Middle frontal gyrus (tissue), 1 donor: ENCODE data around the gene SPEM1.

Experiments used
- DNase-seq: peaks from one replicate; pipeline ENCODE4 v3.0.0-alpha.2; 2015; ENCODE audit warnings: low spot score; ENCODE audit errors: extremely low spot score

Gene SPEM1

DNA sequence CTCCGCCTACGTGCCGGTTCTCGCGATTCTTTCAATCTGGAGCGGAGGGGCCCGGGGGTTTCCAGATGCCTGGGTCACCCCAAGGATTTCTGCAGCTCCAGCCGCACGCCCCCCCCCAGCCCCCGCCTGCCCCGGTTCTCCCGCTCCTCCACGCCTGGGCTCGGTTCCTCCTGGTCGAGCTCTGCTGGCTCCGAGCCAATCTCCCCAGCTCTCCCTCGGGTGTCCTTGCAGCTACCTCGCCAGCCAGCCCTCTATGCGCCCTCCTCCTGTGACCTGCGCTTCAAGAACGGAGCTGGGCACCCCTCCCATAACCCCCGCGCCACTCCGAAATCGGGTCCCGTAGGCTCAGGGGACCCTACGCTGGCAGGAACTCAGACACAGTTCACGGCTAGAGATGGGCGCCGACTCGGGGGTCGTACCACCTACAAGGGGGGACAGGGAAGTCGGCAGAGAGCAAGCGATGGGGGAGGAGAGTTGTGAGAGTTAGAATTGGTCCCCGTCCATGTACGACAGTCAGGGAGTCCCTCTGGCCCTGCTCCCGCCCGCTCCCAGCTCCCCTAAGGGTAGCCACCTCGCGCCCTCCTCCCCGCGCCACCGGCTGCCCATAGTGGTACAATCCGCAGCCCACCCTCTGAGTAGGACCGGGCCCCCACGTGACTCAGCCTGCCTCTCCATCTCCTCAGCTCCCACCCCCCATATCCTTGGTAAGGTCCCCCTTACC, 20.1 kb downstream of the SPEM1 start:
- no peak for DNase-seq

DNA sequence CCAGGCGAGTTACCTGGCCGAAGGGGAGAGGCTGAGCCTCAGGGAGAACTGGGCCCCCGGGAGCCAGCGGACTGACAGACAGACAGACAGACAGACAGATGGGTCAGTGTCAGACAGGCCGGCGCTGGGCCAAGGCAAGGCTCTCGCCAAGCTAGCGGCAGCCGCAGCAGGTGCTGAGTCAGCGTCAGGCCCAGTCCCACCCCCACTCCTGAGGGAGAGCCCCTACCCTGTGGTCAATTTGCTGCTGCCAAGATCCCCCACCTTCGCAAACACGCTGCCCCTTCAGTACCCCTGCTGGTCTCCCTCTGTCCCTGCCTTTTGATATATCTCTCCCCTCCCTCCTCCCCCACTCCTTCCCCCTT, 20.7 kb downstream of the SPEM1 start:
- no peak for DNase-seq

DNA sequence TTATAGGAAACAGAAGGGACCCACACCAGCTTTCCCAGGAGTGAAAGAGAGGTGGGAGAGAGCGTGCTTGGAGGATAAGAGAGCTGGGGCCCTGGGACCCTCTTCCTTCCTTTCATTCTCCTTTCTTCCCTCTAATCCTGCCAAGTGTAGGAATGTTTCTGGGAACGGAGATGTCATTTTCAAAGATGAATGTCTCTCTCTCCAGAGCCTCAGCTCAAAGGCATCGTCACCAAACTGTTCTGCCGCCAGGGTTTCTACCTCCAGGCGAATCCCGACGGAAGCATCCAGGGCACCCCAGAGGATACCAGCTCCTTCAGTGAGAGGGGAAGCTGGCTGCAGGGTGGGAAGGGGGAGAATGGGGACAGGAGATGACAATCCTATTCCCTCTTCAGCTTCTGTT, 21.1 kb downstream of the SPEM1 start:
- DNase-seq = no peak

DNA sequence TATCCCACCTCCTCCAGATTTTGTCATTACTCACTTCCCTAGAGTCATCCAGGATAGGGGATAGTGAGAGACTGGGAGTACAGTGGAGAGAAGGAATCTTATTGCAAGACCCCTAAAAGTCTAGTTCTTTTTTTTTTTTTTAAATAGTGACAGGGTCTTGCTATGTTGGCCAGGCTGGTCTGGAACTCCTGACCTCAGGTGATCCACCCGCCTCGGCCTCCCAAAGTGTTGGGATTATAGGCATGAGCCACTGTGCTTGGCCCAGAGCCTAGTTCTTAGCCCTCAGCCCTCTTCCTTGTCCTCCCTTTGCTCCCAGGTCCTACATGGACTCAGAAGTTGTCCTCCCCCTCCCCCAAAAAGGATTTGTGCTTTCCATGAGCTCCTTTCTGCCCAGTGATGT, 22.0 kb downstream of the SPEM1 start:
- DNase-seq = no peak

DNA sequence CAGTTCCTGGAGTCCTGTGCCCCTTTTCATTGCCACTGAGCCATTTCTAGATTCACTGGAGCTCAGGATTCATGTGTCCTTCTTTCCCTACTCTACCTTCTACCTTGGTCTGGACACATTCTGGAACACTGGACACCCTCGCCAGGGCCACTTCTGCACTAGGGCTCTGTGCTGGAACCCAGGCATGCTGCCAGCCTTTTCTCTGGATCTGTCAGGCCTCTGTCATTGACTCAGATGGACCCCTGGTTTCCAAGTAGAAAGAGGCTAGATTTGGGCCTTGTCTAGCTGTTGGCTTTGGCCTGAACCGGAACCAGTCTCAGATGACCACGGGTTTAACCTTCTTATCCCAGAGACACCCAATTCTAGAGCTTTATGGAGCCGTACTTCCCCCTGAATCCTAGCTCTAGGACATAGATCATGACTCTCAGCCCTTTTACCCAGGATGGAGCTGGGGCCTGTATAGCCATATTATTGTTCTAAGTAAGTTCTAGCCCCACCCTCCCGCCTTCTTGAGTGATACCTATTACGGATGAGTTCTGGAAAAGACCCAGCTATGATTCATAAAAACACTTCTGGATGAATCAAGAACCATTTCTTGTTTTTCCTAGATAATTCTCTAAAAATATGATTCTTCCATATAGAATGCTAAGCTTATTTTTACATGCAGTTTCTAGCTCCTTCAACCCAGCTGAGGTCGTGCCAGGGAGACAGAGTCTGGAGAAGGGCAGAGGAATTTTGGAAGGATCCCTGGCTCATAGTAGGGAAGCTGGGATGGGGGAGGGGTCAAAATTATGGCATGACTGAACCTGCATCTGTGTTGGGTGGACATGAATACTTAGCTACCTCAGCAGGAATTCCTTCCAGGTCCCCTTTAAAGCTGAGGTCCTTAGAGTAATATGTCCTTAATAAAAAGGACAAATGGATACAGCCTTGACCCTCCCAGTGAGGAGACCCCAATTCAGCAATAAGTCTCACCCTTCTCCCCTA, 23.7 kb downstream of the SPEM1 start:
- DNase-seq = no peak

DNA sequence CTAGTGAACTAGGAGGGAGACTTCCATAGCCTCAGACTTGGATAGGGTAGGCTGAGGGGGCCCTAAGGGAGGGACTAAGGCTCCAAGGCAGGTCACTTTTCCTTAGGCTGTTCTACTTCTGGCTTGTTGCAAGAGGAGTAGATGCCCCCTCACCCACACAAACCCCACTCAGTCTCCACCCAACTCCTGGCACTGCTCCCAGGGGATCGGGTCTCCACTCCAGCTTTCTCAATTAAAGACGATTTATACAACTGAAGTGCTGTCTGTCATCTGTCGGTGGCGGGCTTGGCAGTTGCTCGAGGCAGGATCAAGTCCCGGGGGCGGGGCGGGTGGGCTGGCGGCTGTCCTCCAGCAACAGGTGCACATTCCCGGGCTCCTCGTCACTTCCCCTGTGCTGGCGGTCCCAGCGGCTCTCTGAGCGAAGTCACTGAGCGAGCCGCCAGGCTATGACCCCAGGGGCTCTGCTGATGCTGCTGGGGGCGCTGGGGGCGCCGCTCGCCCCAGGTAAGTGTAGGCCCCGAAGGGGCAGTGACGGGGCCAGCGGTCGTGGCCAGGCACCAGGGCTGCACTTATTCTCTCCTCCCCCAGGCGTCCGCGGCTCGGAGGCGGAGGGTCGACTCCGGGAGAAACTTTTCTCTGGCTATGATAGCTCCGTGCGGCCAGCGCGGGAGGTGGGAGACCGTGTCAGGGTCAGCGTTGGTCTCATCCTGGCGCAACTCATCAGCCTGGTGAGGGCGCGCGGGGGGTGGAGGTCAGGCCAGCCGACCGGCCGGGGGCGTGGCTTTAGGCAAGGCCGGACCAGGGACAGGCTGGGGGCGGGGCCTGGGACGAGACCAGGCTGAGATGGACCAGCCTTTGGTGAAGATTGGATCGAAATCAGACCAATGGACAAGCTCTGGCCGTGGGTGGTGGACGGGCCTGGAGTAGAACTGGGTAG, 24.8 kb downstream of the SPEM1 start, which contains the start of gene CHRNB1:
Gene CHRNB1 (plus strand): TSS at position 380 of the 937 bp plus-strand sequence. CDS start 67 bp downstream, at position 447.
- peak; percentile 31 for DNase-seq

DNA sequence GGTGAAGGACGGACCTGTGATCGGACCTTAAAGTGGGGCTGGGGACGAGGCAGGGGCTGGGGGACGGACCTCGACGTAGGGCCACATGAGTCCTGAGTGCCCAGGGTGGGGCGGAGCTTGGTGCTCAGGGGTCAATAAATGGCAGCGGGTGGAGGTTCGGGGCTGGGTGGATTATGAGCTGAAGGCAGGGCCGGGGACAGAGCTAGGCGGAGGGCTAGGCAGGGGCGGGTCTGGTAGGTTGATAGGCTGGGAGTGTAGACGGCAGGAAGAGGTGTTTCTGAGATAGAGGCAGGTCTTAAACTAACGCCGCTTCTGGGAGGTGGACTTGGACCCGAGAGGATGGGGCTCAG, 25.5 kb downstream of the SPEM1 start:
- DNase-seq = no peak

DNA sequence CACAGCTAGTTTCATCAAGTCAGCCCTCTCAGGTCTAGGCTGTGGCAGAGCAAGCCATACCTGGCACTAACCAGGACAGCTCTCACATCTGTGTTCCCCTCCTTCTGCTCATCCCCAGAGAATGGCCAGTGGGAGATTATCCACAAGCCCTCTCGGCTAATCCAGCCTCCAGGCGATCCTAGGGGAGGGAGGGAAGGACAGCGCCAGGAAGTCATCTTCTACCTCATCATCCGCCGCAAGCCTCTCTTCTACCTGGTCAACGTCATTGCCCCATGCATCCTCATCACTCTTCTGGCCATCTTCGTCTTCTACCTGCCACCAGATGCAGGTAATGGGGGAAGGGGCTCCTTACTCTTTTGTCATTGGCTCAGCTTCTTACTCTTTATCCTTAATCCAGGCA, 28.3 kb downstream of the SPEM1 start:
- DNase-seq = no peak

DNA sequence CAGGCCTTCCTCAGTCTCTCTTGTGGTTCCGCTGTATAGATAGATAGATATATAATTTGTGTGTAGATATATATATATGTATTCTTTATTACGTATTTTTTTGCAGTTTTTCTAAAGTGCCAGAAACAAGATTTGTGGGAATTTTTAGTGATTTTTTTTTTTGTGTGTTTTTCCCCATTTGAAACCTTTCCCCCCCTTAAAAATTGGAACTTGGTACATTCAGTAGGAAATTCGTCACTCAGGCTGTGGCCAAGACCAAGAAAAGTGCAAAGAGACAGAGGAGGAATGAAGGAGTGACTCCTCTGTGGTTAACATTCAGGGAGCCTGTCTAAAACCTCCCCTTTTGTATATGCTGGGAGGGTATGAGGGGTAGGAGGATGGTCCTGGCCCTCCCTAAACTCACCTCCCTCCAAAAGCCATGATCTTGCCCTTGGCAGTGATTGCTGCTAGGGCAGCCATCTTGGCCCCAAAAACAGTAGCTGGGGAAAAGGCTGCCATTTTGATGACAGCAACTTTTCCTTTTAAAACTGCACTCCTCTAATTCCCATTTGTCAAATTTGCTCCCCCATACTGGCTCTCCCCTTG, 39.9 kb downstream of the SPEM1 start:
- no peak for DNase-seq

DNA sequence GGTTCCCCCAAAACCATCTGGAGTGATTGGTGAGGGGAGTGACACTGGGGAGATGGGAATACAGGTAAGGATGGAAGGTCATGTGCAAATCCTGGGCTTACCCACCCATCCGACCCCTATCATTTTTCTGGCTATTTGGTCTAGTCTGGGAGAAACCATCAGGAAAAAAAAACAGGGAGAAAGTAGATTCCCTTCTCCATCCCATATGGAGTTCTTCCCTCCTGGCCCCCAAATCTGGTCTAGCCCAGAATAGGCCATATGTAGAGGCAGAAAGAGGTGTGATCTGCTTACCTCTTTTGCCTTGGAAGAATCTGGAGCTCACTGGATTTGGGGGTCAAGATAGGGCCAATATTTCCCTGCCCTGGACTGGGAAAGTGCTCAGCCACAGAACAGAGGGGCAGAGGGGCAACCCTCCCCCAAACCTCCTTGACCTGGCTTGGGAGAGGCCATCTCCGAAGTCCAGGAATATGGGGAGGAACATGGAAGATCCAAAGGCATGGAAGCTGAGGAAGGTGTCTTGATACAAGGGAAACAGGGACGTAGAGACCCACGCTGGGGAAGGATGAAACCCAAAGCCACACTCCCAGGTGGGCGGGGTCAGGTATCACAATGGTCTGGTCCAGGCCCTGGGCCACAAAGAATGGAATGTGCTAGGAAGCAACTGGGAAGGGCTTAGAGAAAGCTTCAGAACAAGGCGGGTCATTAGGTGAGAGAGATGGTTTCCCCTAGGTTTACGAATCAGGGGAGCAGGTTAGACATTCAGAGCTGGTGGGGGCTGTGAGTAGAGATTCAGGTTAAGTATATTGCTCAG, 40.9 kb downstream of the SPEM1 start:
- no peak for DNase-seq

DNA sequence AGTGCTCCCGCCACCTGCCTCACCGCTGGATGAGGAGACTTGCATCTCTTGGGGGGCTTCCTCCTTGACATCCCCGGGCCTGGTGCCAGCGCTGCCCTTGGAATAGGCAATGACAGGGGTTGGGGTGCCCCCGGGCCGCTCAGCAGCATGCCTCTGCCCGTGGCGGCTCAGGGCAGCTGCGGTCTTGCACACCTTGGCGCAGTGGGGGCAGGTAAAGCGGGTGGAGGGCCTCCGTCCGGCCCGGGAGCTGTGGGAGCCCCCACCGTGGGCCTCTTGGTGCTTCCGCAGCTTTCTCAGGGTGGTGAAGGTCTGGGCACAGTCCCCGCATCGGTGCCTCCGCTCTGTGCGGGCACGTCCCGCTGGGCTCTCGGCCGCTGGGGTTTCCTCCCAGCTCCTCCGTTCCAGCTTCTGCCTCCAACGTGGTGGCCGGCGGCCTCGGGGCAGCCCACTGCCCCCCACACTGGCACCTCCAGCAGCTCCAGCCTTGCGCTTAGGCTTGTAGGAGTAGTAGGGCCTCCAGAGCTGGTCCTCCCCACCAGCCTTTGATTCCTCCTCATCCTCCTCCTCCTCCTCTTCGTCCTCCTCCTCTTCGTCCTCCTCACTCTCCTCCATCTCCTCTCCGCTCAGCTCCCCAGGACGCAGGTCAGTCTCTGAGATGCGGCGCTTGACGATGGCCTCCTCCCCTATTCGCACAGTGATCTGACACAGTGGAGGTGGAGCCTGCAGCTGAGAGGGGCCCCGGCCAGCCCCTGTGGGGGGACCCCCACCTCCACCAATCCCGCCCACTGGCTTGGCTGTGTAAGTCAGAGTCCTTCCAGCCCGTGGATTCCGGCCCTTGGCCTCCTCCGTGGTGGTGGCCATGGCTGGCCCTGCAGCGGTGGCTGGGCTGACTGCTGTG, 42.6 kb downstream of the SPEM1 start:
- no peak for DNase-seq

DNA sequence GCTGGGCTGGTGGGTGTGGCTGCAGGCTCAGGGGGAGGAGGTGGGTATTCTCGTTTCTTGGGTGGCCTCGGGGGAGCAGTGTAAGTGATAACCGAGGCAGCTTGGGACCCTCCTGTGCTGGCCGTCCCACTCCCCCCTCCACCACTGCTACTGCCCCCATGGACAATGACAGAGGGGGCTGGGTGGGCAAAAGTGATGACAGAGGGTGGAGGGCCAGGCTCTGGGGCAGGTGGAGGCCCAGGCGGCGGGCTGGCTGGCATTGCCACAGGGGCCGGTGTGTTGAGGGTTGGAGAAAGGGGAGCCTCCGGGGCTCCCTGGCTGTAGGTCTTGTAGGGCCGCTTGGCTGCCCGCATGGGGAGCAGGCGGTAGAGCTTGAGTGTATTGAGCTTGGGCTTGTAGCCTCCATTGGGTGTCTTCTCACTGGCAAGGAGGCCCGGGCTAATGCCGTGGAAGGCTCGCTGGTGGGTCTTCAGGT, 43.3 kb downstream of the SPEM1 start:
- DNase-seq = no peak

DNA sequence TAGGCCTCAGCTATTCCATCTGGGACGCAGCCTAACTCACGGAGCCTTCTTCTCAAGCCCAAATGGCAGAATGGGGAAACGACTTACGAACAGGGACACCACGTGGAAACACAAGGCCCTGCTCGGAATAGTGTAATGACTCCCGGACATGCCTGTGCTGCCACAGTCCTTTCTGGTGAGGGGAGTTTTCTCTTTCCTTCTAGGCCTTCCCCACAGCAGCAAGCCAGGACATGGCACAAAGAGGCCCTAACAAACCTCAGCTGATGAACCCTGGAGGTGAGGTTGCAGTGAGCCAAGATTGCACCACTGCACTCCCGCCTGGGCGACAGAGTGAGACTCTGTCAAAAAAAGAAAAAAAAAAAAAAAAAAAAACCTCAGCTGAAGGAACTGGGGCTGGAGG, 44.0 kb downstream of the SPEM1 start:
- DNase-seq = no peak

DNA sequence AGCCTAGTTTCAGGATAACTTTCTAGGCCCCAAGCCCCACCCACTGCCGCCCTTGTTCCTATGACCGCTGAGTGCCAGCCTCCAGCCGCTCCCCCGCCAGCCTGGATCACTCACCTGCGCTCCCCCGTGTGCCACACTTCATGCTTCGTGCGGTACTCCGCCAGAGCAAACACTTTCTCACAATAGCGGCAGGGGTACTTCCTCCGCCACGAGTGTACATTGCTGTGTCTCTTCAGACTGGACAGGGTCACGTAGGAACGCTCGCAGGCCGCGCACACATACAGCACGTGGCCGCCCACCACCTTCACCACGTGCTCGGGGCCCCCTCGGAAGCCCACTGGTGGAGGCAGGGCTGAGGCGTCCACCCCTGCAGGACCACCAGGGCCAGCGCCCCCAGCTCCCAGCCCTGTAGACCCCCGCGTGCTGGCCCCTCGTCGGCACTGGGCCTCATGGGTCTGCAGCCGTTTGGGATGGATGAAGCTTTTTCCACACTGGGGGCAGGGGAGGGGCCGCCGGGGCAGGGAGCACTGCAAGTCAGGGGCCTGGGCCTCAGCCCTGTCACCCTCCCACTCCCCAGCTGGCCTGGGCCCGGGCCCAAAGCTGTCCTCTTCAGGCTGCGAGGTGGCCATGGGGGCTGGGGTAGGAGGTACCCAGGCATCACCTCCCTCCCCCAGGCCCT, 45.6 kb downstream of the SPEM1 start:
- no peak for DNase-seq

DNA sequence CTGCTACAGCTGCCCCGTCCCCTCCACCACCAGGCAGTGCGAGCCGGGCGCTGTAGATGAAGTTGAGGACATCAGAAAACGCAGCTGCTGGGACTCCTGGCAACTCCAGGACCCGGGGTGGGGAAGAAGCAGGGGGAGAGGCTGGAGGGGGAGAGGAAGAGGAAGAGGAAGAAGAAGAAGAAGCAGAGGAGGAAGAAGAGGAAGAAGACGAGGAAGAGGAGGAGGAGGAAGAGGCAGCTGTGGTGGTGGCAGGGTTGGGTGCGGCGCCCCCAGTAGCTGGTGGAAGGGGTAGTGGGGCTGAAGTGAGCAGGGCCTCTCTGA, 46.2 kb downstream of the SPEM1 start:
- no peak for DNase-seq

DNA sequence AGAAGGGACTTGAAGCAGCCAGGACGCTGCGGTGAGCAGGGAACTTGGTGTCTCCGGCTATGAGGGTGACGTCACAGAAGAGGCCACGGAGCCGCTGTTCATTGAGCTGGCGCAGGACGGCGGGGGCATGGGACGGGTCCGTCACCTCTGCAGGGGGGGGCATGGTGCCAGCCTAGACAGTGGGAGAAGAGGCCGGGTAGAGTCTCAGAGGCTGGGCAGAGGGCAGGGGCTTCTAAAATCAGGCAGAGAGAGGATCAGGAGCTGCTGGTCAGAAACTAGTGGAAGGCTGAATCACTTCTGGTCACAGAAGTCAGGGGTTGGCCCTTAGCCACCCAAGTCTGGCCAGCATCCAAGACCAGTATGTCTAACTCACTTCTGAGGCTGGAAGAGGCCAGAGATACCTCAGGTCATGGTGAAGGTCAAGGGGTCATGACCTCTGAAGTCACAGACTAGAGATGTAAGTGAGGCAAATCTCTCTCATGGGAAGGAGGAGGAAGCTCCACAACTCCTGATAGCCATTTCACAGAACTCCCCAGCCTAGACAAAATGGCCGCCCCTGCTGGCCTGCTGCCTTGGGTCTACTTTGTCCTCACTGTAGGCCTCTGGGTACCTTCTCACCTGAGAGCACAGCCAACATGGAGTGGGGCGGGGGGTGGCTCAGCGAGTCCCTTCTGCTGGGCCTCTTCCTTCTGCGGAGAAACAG, 46.7 kb downstream of the SPEM1 start:
- no peak for DNase-seq

DNA sequence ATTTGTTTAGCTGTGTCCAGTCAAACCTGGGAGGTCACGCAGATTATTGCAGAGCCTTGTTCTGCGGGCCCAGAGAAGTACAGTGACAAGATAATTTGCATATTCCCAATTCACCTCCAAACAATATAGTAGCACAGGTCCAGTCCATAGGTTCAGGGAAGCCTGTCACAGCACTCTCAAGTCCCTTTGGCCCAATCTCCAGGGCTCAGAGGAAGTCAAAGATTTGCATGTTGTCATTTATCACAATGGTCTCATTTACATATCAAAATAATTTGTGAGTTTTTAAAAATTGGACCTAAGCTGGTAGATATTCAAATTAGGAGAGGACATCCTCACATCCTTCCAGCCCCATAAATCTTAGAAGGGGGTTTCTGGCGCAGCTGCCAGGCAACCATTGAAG, 47.4 kb downstream of the SPEM1 start:
- DNase-seq = no peak

DNA sequence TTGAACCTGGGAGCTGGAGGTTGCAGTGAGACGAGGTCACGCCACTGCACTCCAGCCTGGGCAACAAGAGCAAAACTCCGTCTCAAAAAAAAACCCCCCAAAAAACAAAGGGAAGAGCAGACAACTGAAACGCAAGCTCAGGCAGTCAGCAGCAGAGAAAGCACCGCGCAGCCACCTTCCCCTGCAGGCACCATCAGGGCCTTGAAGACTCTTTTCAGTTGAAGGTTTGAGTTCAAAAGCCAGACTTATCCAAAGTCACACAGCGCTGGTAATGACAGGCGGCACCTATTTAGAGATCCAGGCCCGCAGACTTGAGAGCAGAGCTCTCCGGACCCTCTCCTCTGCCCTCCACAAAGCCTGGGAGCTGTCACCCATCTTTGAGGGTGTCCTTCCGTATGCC, 48.2 kb downstream of the SPEM1 start:
- no peak for DNase-seq
